ENCODE measurements around the gene RCBTB1.

RCBTB1 gene

DNA sequence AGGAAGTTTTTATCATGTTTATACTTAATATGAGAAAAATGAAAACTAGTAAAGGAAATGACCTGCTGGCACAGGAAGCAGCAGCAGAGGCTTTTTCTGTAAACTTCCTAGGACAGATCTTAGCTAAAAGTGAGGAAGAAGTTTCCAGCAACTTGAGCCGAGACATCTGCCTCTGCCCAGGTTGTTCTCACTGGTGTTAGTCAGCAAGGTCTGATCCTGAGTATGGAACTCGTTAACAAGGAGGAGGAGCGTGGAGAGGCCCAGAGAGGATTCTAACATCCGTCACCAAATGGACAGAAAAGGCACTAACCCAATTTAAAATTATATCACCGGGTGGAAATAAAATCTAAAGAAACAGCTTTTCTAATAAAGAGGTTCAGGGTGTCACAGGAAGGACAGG, 46.0 kb downstream of the RCBTB1 start:
- Histone ChIP-seq H3K9me2 (replicated peaks; ENCODE audit: insufficient read depth, low read length) (no peaks in the 10 kb centered on the region), H3K79me2 (ENCODE audit: insufficient read depth, low read length) (no peaks in the 10 kb centered on the region), H3K4me3 (ENCODE audit: insufficient read depth, low read length, poor library complexity, severe bottlenecking) (no peak overlapping the region), H3K27me3 (ENCODE audit: low read length) (no peaks in the 10 kb centered on the region), H3K9ac (ENCODE audit: low read length) (no peak overlapping the region), H3K4me2 (ENCODE audit: low read depth, low read length, poor library complexity, severe bottlenecking) (no peak overlapping the region), H3K36me3 (ENCODE audit: low read length) (peaks cover 15% of the 10 kb centered on the region; the same call in 1 of the 2 replicates), H3K9me3 (ENCODE audit: insufficient read depth, low read length) (no peaks in the 10 kb centered on the region), H4K20me1 (ENCODE audit: low read depth, low read length) (no peaks in the 10 kb centered on the region), H2AFZ (ENCODE audit: low read depth, low read length, severe bottlenecking) (no peak overlapping the region), H3F3A (ENCODE audit: insufficient read depth) (no peaks in the 10 kb centered on the region), H3K27ac (ENCODE audit: low read depth, low read length) (no peak overlapping the region)
- TF ChIP-seq, protein P1, sequence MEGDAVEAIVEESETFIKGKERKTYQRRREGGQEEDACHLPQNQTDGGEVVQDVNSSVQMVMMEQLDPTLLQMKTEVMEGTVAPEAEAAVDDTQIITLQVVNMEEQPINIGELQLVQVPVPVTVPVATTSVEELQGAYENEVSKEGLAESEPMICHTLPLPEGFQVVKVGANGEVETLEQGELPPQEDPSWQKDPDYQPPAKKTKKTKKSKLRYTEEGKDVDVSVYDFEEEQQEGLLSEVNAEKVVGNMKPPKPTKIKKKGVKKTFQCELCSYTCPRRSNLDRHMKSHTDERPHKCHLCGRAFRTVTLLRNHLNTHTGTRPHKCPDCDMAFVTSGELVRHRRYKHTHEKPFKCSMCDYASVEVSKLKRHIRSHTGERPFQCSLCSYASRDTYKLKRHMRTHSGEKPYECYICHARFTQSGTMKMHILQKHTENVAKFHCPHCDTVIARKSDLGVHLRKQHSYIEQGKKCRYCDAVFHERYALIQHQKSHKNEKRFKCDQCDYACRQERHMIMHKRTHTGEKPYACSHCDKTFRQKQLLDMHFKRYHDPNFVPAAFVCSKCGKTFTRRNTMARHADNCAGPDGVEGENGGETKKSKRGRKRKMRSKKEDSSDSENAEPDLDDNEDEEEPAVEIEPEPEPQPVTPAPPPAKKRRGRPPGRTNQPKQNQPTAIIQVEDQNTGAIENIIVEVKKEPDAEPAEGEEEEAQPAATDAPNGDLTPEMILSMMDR (IDR thresholded peaks at IDR 0.05; ENCODE audit: insufficient read depth, low read length, poor library complexity, severe bottlenecking): no peak
- no peak for TF ChIP-seq EZH2phosphoT487 (conservative IDR thresholded peaks at IDR 0.05; ENCODE audit: low read length)

DNA sequence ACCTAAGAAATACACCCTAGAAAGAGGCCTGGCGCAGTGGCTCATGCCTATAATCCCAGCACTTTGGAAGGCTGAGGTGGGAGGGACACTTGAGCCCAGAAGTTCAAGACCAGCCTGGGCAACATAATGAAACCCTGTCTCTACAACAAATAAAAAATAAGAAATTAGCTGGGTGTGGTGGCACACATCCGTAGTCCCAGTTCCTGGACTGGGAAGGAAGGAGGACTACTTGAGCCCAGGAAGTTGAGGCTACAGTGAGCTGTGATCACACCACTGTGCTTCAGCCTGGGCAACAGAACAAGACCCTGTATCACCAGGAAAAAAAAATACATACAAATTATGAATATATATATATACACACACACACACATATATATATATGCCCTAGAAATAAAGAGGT, 47.0 kb downstream of the RCBTB1 start:
- Histone ChIP-seq H2AFZ (ENCODE audit: low read depth, low read length, severe bottlenecking) (no peak overlapping the region), H3K27me3 (ENCODE audit: low read length) (no peaks in the 10 kb centered on the region), H3K9ac (ENCODE audit: low read length) (no peak overlapping the region), H3K4me3 (ENCODE audit: insufficient read depth, low read length, poor library complexity, severe bottlenecking) (no peak overlapping the region), H3K4me2 (ENCODE audit: low read depth, low read length, poor library complexity, severe bottlenecking) (no peak overlapping the region), H3K9me2 (replicated peaks; ENCODE audit: insufficient read depth, low read length) (no peaks in the 10 kb centered on the region), H3K9me3 (ENCODE audit: insufficient read depth, low read length) (no peaks in the 10 kb centered on the region), H3K36me3 (ENCODE audit: low read length) (peaks cover 14% of the 10 kb centered on the region; the same call in 1 of the 2 replicates), H4K20me1 (ENCODE audit: low read depth, low read length) (no peaks in the 10 kb centered on the region), H3K27ac (ENCODE audit: low read depth, low read length) (no peak overlapping the region), H3K79me2 (ENCODE audit: insufficient read depth, low read length) (no peaks in the 10 kb centered on the region), H3F3A (ENCODE audit: insufficient read depth) (no peaks in the 10 kb centered on the region)
- TF ChIP-seq, protein P1 (IDR thresholded peaks at IDR 0.05; ENCODE audit: insufficient read depth, low read length, poor library complexity, severe bottlenecking): no peak
- no peak for TF ChIP-seq EZH2phosphoT487 (conservative IDR thresholded peaks at IDR 0.05; ENCODE audit: low read length)

DNA sequence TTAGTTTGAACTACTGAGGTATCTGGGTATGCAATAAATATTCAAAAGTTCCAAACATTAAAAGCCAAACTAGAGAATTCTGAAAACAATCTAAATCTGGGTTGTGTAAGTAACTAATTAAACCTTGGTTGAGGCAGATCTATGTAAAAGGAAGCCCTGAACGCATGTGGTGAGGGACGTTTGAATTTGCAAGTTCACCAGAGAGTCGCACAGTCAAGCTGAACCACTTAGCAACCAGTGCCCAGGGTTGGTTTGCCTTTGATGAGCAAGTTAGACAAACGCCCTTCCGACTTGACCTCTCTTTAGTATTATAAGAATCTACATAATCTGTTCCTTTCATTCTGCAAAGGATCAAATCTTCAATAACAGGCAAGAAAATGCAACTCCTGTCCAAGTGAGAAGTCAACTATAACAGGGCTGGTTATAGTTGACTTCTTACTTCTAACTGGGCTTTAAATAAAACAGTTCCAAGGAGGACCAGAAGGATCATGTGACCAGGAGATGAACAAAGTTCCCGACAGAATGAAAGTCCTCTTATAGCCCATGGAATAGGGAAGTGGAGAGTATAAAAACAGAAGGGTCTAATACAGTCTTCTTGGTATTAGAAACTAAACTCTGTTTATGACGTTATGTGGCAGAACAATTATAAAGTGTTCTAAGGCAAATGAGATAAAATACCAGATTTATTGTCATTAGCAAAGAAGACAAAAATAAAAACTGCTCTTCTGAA, 49.0 kb downstream of the RCBTB1 start:
- Histone ChIP-seq H3K9me3 (ENCODE audit: insufficient read depth, low read length) (no peaks in the 10 kb centered on the region), H3K36me3 (ENCODE audit: low read length) (peaks cover 15% of the 10 kb centered on the region; the same call in 1 of the 2 replicates), H3K79me2 (ENCODE audit: insufficient read depth, low read length) (no peaks in the 10 kb centered on the region), H4K20me1 (ENCODE audit: low read depth, low read length) (no peaks in the 10 kb centered on the region), H3F3A (ENCODE audit: insufficient read depth) (no peaks in the 10 kb centered on the region), H3K9me2 (replicated peaks; ENCODE audit: insufficient read depth, low read length) (no peaks in the 10 kb centered on the region), H3K4me3 (ENCODE audit: insufficient read depth, low read length, poor library complexity, severe bottlenecking) (no peak overlapping the region), H2AFZ (ENCODE audit: low read depth, low read length, severe bottlenecking) (no peak overlapping the region), H3K27ac (ENCODE audit: low read depth, low read length) (no peak overlapping the region), H3K27me3 (ENCODE audit: low read length) (no peaks in the 10 kb centered on the region), H3K4me2 (ENCODE audit: low read depth, low read length, poor library complexity, severe bottlenecking) (no peak overlapping the region), H3K9ac (ENCODE audit: low read length) (no peak overlapping the region)
- no peak for TF ChIP-seq EZH2phosphoT487 (conservative IDR thresholded peaks at IDR 0.05; ENCODE audit: low read length)
- TF ChIP-seq, protein P1 (IDR thresholded peaks at IDR 0.05; ENCODE audit: insufficient read depth, low read length, poor library complexity, severe bottlenecking): no peak
